ENCODE data around the gene SPNS1.
"Not testable (repeated sequence)": the region's sequence is repeated elsewhere in the genome, so short reads cannot be mapped to it uniquely, and the experiment has no call there.

SPNS1 gene

DNA sequence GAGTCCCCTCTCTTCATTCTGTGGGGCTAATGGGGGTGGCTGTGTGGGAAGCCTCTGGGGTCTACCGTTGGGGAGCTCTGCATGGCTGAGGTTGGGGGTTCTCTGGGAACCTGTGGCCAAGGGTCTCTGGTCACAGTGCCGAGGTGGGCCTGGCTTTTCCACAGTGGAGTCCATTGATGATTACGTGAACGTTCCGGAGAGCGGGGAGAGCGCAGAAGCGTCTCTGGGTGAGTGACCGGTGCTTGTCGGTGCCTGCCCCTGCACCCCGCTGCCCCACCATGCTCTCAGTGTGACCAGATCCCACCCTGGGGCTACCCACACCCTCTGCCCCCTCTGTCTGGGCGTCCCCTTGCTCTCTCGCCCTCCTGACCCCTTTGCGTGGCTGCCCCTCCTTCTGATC lies 14.8 kb downstream of the SPNS1 start:
- TF ChIP-seq, protein P1, sequence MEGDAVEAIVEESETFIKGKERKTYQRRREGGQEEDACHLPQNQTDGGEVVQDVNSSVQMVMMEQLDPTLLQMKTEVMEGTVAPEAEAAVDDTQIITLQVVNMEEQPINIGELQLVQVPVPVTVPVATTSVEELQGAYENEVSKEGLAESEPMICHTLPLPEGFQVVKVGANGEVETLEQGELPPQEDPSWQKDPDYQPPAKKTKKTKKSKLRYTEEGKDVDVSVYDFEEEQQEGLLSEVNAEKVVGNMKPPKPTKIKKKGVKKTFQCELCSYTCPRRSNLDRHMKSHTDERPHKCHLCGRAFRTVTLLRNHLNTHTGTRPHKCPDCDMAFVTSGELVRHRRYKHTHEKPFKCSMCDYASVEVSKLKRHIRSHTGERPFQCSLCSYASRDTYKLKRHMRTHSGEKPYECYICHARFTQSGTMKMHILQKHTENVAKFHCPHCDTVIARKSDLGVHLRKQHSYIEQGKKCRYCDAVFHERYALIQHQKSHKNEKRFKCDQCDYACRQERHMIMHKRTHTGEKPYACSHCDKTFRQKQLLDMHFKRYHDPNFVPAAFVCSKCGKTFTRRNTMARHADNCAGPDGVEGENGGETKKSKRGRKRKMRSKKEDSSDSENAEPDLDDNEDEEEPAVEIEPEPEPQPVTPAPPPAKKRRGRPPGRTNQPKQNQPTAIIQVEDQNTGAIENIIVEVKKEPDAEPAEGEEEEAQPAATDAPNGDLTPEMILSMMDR (IDR thresholded peaks at IDR 0.05; ENCODE audit: low read length, missing control alignments) = no peak
- no peak for DNase-seq (ENCODE audit: low read depth)
- no peak overlapping the region for H3K4me3 ChIP-seq (replicated peaks; ENCODE audit: low read depth, low read length)

DNA sequence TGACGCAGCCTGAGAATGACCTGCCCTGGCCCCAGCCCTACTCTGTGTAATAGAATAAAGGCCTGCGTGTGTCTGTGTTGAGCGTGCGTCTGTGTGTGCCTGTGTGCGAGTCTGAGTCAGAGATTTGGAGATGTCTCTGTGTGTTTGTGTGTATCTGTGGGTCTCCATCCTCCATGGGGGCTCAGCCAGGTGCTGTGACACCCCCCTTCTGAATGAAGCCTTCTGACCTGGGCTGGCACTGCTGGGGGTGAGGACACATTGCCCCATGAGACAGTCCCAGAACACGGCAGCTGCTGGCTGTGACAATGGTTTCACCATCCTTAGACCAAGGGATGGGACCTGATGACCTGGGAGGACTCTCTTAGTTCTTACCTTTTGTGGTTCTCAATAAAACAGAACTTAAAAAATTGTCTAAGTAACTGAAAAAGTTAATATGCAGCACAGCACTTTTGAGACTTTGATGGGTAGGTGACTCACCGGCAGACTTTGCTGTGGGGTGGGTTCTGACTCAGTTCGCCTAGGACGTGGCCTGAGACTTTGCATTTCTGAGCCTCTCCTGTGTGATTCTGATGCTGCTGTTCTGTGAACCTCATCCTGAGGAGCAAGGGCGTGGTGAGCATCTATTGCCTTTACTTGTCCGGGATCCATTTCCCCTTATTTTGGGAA lies 15.9 kb downstream of the SPNS1 start:
- DNase-seq (ENCODE audit: low read depth) = no peak
- no peak overlapping the region for H3K4me3 ChIP-seq (replicated peaks; ENCODE audit: low read depth, low read length)
- TF ChIP-seq, protein P1 (IDR thresholded peaks at IDR 0.05; ENCODE audit: low read length, missing control alignments) = no peak

DNA sequence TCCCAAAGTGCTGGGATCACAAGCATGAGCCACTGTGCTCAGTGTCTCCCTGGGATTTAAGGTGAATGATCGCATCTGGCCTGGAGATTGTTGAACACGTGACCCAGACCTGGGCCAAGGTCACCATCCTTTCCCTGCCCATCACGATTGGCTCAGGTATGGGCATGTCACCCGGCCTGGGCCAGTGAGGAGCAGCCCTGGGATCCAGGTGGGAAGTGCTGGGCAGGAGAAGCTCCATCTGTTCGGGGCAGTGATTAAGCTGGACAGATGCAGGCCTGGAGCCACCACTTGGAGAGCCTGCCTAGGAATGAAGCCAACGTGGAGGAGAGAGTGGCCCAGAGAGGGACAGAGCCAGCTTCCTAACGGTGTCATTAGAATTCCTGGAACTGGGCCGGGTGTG lies 17.1 kb downstream of the SPNS1 start:
- TF ChIP-seq, protein P1 (IDR thresholded peaks at IDR 0.05; ENCODE audit: low read length, missing control alignments) = no peak
- no peak overlapping the region for H3K4me3 ChIP-seq (replicated peaks; ENCODE audit: low read depth, low read length)
- no peak for DNase-seq (ENCODE audit: low read depth)

DNA sequence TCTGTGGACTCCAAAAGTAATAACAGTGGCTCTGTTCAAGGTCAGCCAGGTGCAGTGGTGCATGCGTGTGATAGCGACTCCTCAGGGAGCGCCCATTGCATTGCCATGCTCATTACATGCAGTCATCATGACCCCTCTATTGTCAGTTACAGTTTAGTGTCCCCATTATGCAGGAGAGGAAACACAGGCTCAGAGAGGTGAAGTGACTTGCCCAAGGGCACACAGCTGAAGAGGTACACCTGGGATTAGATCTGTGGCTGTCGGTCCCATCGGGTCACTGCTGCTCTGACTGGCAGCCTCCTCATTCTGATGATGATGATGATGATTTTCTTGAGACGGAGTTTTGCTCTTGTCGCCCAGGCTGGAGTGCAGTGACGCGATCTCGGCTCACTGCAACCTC lies 17.9 kb downstream of the SPNS1 start:
- no peak overlapping the region for H3K4me3 ChIP-seq (replicated peaks; ENCODE audit: low read depth, low read length)
- TF ChIP-seq, protein P1 (IDR thresholded peaks at IDR 0.05; ENCODE audit: low read length, missing control alignments) = no peak
- DNase-seq (ENCODE audit: low read depth) = no peak

DNA sequence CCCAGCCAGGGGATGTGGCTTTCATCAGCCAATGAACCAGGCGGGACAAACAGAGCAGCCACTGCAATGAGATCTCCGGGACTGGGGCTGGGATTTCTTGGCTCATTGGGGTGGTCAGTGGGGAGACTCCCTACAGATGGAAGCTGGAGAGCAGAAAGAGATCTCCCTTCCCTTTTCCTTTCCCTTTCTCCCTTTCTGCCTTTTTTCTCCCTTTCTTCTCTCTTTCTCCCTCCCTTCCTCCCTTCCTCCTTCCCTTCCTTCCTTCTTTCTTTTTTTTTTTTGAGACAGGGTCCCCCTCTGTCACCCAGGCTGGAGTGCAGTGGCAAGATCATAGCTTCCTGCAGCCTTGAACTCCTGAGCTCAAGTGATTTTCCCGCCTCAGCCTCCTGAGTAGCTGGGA lies 24.3 kb downstream of the SPNS1 start:
- H3K4me3 ChIP-seq (replicated peaks; ENCODE audit: low read depth, low read length) = no peak overlapping the region
- no peak for DNase-seq (ENCODE audit: low read depth)
- TF ChIP-seq, protein P1 (IDR thresholded peaks at IDR 0.05; ENCODE audit: low read length, missing control alignments) = no peak

DNA sequence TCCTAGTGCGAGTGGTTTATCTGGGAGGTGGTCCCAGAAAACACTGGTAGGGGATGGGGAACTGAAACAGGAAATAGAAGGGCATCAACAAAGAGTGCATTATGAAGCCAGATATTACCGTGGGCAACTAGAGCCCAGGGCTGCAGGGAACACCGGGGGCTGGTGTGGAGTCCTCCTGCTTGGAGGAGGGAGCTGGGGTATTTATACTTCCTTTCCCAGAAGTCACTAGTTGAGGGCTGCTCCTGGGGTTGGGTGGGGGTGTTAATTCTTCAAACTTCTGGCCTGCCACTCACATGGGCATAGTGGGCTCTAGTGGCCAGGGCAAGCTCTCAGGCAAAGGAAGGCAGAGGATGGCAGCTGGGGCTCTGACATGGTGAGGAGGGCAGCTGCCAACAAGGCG lies 25.0 kb downstream of the SPNS1 start:
- no peak overlapping the region for H3K4me3 ChIP-seq (replicated peaks; ENCODE audit: low read depth, low read length)
- TF ChIP-seq, protein P1 (IDR thresholded peaks at IDR 0.05; ENCODE audit: low read length, missing control alignments) = no peak
- no peak for DNase-seq (ENCODE audit: low read depth)

DNA sequence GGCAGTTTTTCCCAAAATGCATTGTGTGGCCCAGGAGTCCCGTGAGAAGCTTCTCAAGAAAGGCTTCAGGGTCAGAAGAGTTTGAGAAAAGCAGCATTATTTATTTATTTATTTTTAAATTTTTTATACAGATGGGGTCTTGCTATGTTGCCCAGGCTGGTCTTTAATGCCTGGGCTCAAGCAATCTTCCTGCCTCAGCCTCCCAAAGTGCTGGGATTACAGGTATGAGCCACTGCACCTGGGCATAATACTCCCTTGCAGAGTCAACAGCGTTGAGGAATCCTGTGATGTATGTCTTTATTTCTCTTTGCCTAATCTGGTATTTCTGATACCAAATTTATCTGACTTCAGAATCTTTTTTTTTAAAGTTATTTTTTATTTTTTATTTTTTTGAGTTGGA lies 25.4 kb downstream of the SPNS1 start:
- H3K4me3 ChIP-seq (replicated peaks; ENCODE audit: low read depth, low read length) = no peak overlapping the region
- no peak for DNase-seq (ENCODE audit: low read depth)
- TF ChIP-seq, protein P1 (IDR thresholded peaks at IDR 0.05; ENCODE audit: low read length, missing control alignments) = no peak

DNA sequence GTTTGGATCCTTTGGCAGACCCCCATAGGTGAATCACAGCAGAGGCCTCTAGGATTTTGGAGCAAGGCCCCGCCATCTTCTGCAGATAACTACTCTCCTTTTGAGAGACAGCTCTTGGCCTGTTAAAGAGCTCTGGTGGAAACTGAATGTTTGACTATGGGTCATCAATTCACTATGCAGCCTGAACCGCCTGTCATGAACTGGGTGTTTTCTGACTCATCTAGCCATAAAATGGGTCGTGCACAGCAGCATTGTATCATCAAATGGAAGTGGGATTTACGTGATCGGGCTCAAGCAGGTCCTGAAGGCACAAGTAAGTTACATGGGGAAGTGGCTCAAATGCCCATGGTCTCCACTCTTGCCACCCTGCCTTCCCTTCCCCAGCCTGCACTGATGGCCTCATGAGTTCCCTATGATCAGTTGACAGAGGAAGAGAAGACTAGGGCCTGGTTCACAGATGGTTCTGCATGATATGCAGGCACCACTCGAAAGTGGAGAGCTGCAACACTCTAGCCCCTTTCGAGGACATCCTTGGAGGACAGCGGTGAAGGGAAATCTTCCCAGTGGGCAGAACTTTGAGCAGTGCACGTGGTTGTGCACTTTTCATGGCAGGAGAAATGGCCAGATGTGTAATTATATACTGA lies 30.0 kb downstream of the SPNS1 start:
- H3K4me3 ChIP-seq (replicated peaks; ENCODE audit: low read depth, low read length); DNase-seq (ENCODE audit: low read depth): not testable (repeated sequence)
